Measurements from ENCODE around the gene B3GALT4. TPM values are rescaled to one million over a fixed set of nuclear protein-coding genes. Genes with fewer than 3 reads are reported as not detected.

The B3GALT4 gene
- total RNA-seq, 1 experiment from 2014 or later, result 1.9 TPM

- no peak for DNase-seq (ENCODE audit: low read depth, low spot score)
Observed at GRCh38 chr6:33324125-33324524, 47.2 kb downstream of the B3GALT4 start.

More at GRCh38 chr6:33324125-33324524, 47.2 kb downstream of the B3GALT4 start:
- Histone ChIP-seq H3K4me2 (ENCODE audit: low read length) (peak overlapping the region; percentile 100), H3K4me3 (replicated peaks in 1 of 2; ENCODE audit: low read depth in 1 of 2, low read length in 2 of 2) (peak overlapping the region; percentile 86 to 92), H2AFZ (ENCODE audit: low read depth, low read length, poor library complexity, severe bottlenecking) (no peak overlapping the region), H4K20me1 (ENCODE audit: insufficient read depth) (no peaks in the 10 kb centered on the region), H3K27me3 (ENCODE audit: insufficient read depth, low read length) (no peaks in the 10 kb centered on the region), H3K36me3 (ENCODE audit: control insufficient read depth in 1 of 2, insufficient read depth in 2 of 2, low read length in 2 of 2) (peaks cover 17 to 23% of the 10 kb centered on the region in 2 experiments; a peak in 3 of 4 replicates), H3K9me3 (ENCODE audit: control insufficient read depth in 1 of 2, insufficient read depth in 1 of 2, low read depth in 1 of 2, low read length in 2 of 2) (no peaks in the 10 kb centered on the region), H3K9ac (ENCODE audit: low read length) (peak overlapping the region; percentile 94), H3K79me2 (ENCODE audit: insufficient read depth, low read length) (peaks cover 36% of the 10 kb centered on the region), H3K27ac (ENCODE audit: low read depth, low read length) (no peak overlapping the region), H3K9me2 (ENCODE audit: insufficient read depth) (no peaks in the 10 kb centered on the region), H3K4me1 (ENCODE audit: control insufficient read depth in 1 of 2, insufficient read depth in 2 of 2, low read length in 2 of 2) (peaks cover 19 to 49% of the 10 kb centered on the region in 2 experiments)
- TF ChIP-seq JUND (IDR thresholded peaks at IDR 0.05) (no peak), ZNF274 (IDR thresholded peaks at IDR 0.05; ENCODE audit: low read depth, low read length) (no peak), SP1 (IDR thresholded peaks at IDR 0.05; ENCODE audit: low read depth) (no peak), EGR1 (IDR thresholded peaks at IDR 0.05; ENCODE audit: low read depth) (no peak), TCF7L2 (IDR thresholded peaks at IDR 0.05; ENCODE audit: borderline replicate concordance, extremely low read depth, insufficient read depth, insufficient read length) (no peak)
- TF ChIP-seq, protein P1, sequence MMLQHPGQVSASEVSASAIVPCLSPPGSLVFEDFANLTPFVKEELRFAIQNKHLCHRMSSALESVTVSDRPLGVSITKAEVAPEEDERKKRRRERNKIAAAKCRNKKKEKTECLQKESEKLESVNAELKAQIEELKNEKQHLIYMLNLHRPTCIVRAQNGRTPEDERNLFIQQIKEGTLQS (IDR thresholded peaks at IDR 0.05), result no peak
- TF ChIP-seq, protein P2, sequence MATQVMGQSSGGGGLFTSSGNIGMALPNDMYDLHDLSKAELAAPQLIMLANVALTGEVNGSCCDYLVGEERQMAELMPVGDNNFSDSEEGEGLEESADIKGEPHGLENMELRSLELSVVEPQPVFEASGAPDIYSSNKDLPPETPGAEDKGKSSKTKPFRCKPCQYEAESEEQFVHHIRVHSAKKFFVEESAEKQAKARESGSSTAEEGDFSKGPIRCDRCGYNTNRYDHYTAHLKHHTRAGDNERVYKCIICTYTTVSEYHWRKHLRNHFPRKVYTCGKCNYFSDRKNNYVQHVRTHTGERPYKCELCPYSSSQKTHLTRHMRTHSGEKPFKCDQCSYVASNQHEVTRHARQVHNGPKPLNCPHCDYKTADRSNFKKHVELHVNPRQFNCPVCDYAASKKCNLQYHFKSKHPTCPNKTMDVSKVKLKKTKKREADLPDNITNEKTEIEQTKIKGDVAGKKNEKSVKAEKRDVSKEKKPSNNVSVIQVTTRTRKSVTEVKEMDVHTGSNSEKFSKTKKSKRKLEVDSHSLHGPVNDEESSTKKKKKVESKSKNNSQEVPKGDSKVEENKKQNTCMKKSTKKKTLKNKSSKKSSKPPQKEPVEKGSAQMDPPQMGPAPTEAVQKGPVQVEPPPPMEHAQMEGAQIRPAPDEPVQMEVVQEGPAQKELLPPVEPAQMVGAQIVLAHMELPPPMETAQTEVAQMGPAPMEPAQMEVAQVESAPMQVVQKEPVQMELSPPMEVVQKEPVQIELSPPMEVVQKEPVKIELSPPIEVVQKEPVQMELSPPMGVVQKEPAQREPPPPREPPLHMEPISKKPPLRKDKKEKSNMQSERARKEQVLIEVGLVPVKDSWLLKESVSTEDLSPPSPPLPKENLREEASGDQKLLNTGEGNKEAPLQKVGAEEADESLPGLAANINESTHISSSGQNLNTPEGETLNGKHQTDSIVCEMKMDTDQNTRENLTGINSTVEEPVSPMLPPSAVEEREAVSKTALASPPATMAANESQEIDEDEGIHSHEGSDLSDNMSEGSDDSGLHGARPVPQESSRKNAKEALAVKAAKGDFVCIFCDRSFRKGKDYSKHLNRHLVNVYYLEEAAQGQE (IDR thresholded peaks at IDR 0.05; ENCODE audit: low read depth), result no peak
- TF ChIP-seq, protein P3, sequence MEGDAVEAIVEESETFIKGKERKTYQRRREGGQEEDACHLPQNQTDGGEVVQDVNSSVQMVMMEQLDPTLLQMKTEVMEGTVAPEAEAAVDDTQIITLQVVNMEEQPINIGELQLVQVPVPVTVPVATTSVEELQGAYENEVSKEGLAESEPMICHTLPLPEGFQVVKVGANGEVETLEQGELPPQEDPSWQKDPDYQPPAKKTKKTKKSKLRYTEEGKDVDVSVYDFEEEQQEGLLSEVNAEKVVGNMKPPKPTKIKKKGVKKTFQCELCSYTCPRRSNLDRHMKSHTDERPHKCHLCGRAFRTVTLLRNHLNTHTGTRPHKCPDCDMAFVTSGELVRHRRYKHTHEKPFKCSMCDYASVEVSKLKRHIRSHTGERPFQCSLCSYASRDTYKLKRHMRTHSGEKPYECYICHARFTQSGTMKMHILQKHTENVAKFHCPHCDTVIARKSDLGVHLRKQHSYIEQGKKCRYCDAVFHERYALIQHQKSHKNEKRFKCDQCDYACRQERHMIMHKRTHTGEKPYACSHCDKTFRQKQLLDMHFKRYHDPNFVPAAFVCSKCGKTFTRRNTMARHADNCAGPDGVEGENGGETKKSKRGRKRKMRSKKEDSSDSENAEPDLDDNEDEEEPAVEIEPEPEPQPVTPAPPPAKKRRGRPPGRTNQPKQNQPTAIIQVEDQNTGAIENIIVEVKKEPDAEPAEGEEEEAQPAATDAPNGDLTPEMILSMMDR (IDR thresholded peaks at IDR 0.05 in 2 of 3, conservative IDR thresholded peaks at IDR 0.05 in 1 of 3; ENCODE audit: borderline replicate concordance in 1 of 3, insufficient read depth in 1 of 3, low read depth in 2 of 3, low read length in 2 of 3), result no peak
- BruUV-seq (replicated peaks), result no TSS peak
- intact Hi-C loops (cut with micrococcal nuclease), result no loop called here
- ChIA-PET CTCF (no interaction called here), RAD21 (ENCODE audit: low non-redundant PET in 1 of 2, low total read pairs in 2 of 2, uncharacterized antibody in 2 of 2, unreplicated experiment in 2 of 2) (no interaction called here), POLR2A (no interaction called here)
- no peak for ATAC-seq

Small RNA genes lying within 50 kb of the gene (microRNA-seq; reads per million reads assigned to microRNA genes)
- not detected for gene MIR6834 (ENCODE audit: borderline number of aligned reads)
- gene MIR6873 (ENCODE audit: borderline number of aligned reads), result not detected

Other genes starting within 250 kb of the B3GALT4 start
- gene HLA-DPA1, start 203.5 kb upstream of the B3GALT4 start, total RNA-seq (2021; ENCODE audit: unreplicated experiment), result 0.89 TPM
- gene HLA-DPB1, start 201.1 kb upstream of the B3GALT4 start, total RNA-seq (2021; ENCODE audit: unreplicated experiment), result 1.5 TPM
- gene COL11A2, start 84.7 kb upstream of the B3GALT4 start, total RNA-seq (2021; ENCODE audit: unreplicated experiment), result 7.6 TPM
- gene RXRB, start 76.5 kb upstream of the B3GALT4 start, total RNA-seq (2021; ENCODE audit: unreplicated experiment), result 49.9 TPM
- 130 TPM for gene SLC39A7, start 76.3 kb upstream of the B3GALT4 start, total RNA-seq (2021; ENCODE audit: unreplicated experiment)
- gene HSD17B8, start 72.5 kb upstream of the B3GALT4 start, total RNA-seq (2021; ENCODE audit: unreplicated experiment), result 22.0 TPM
- gene RING1, start 68.6 kb upstream of the B3GALT4 start, total RNA-seq (2021; ENCODE audit: unreplicated experiment), result 45.9 TPM
- 58.2 TPM for gene VPS52, start 5.2 kb upstream of the B3GALT4 start, total RNA-seq (2021; ENCODE audit: unreplicated experiment)
- 4,062 TPM for gene RPS18, start 5.0 kb upstream of the B3GALT4 start, total RNA-seq (2021; ENCODE audit: unreplicated experiment)
- gene WDR46, start 12.1 kb downstream of the B3GALT4 start, total RNA-seq (2021; ENCODE audit: unreplicated experiment), result 90.6 TPM
- gene PFDN6, start 12.5 kb downstream of the B3GALT4 start, total RNA-seq (2021; ENCODE audit: unreplicated experiment), result 90.5 TPM
- gene RGL2, start 21.8 kb downstream of the B3GALT4 start, total RNA-seq (2021; ENCODE audit: unreplicated experiment), result 53.4 TPM
- gene TAPBP, start 37.0 kb downstream of the B3GALT4 start, total RNA-seq (2021; ENCODE audit: unreplicated experiment), result 80.1 TPM
- gene ZBTB22, start 40.6 kb downstream of the B3GALT4 start, total RNA-seq (2021; ENCODE audit: unreplicated experiment), result 11.7 TPM
- gene DAXX, start 45.8 kb downstream of the B3GALT4 start, total RNA-seq (2021; ENCODE audit: unreplicated experiment), result 64.9 TPM
- 84.7 TPM for gene KIFC1, start 114.7 kb downstream of the B3GALT4 start, total RNA-seq (2021; ENCODE audit: unreplicated experiment)
- 40.2 TPM for gene PHF1, start 133.9 kb downstream of the B3GALT4 start, total RNA-seq (2021; ENCODE audit: unreplicated experiment)
- gene CUTA, start 141.0 kb downstream of the B3GALT4 start, total RNA-seq (2021; ENCODE audit: unreplicated experiment), result 186 TPM
- 11.5 TPM for gene SYNGAP1, start 142.9 kb downstream of the B3GALT4 start, total RNA-seq (2021; ENCODE audit: unreplicated experiment)
- 14.2 TPM for gene ZBTB9, start 177.5 kb downstream of the B3GALT4 start, total RNA-seq (2021; ENCODE audit: unreplicated experiment)

Data from HCT116 (cell line).